ENCODE measurements around the gene ABLIM1.

DNA sequence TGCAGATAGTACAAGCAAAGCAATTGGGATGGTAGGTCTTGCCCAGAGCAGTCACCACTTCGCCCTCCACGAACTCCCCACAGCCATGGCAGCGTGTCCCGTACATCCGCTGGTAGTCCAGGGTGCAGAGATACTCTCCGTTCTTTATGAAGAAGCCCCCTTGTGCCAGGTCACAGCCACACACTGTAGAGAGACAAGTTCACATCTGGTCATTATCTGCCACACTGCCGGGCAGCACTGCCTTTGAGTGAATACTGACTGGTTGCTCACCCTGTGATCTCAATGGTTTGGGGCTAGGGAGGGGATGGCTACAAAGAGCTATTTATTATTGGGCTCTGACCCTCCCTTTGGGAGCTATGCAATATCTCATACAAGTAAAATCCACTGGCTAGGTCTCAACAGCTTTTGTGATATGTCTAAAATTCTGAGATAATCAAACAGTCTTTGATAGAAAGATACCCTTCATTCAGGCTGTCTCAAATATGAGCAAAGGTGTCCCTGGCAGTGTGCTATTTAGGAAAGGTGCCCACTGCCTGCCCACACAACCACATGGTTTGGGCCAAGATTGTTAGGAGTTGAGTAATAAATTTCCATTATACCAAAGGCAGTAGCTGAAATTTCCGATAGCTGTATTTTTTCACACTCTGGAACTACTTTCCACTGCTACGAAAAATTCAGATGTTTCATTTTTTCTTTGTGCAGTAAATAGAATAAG is 82.5 kb downstream of the ABLIM1 start:
- no peak for TF ChIP-seq POLR2AphosphoS5 (IDR thresholded peaks at IDR 0.05)
- TF ChIP-seq, protein P1, sequence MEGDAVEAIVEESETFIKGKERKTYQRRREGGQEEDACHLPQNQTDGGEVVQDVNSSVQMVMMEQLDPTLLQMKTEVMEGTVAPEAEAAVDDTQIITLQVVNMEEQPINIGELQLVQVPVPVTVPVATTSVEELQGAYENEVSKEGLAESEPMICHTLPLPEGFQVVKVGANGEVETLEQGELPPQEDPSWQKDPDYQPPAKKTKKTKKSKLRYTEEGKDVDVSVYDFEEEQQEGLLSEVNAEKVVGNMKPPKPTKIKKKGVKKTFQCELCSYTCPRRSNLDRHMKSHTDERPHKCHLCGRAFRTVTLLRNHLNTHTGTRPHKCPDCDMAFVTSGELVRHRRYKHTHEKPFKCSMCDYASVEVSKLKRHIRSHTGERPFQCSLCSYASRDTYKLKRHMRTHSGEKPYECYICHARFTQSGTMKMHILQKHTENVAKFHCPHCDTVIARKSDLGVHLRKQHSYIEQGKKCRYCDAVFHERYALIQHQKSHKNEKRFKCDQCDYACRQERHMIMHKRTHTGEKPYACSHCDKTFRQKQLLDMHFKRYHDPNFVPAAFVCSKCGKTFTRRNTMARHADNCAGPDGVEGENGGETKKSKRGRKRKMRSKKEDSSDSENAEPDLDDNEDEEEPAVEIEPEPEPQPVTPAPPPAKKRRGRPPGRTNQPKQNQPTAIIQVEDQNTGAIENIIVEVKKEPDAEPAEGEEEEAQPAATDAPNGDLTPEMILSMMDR (IDR thresholded peaks at IDR 0.05 in 8 of 11, conservative IDR thresholded peaks at IDR 0.05 in 3 of 11), result no peak
